SK-N-SH (cell line): ENCODE measurements around the gene PGAM2. TPM values are rescaled to one million over a fixed set of nuclear protein-coding genes. Genes with fewer than 3 reads are reported as not detected.

Experiments used
- CTCF ChIA-PET: fragments of 300-600, 350-600 bp; formaldehyde crosslinking; extraction: SDS; loops from one replicate; lab custom pipeline; 2021; lab: Yijun Ruan, JAX
- POLR2A ChIA-PET: fragments of 350-600 bp; sonication (Branson Sonifier 250); formaldehyde crosslinking; extraction: SDS; loops from one replicate; lab custom pipeline; 2020; ENCODE audit warnings: antibody characterized with exemption, inconsistent platforms; lab: Yijun Ruan, JAX
- DNase-seq: peaks from one replicate; pipeline ENCODE4 v3.0.0; 2012
- H2AFZ ChIP-seq: fragments of 200-600 bp; sonication (generic); 2 replicates; pipeline ENCODE4 v1.8.1; 2016; ENCODE audit warnings: antibody characterized with exemption, mild to moderate bottlenecking, low read depth
- H3F3A ChIP-seq: fragments of 200-600 bp; sonication (generic); replicated peaks from 2 replicates; pipeline ENCODE3; 2016; ENCODE audit warnings: antibody characterized with exemption, mild to moderate bottlenecking; ENCODE audit not compliant: insufficient read depth
- H3K27ac ChIP-seq, 2 experiments: fragments of 200-500 bp in 1 of 2; fragments of 200-600 bp in 1 of 2; sonication (Bioruptor generic) in 1 of 2; sonication (generic), shearing (Covaris generic) in 1 of 2; 2 replicates each; pipeline versions ENCODE4 v1.5.1 to v1.6.1; 2014 to 2016; ENCODE audit warnings: low read depth in 2 of 2, inconsistent platforms in 1 of 2, low read length in 1 of 2, mild to moderate bottlenecking in 1 of 2, mixed read lengths in 1 of 2
- H3K27me3 ChIP-seq: fragments of 200-600 bp; sonication (generic), shearing (Covaris generic); 2 replicates; pipeline ENCODE4 v1.6.1; 2016; ENCODE audit warnings: mixed run types; ENCODE audit not compliant: insufficient read depth
- H3K36me3 ChIP-seq, 2 experiments: fragments of 200-500 bp in 1 of 2; fragments of 200-600 bp in 1 of 2; sonication (Bioruptor generic) in 1 of 2; sonication (generic) in 1 of 2; replicated peaks in 1 of 2; 2 replicates each; pipeline versions ENCODE3 to v1.5.1; 2014 to 2016; ENCODE audit warnings: low read length in 1 of 2, mild to moderate bottlenecking in 1 of 2; ENCODE audit not compliant: insufficient read depth in 2 of 2, control insufficient read depth in 1 of 2
- H3K4me1 ChIP-seq, 2 experiments: fragments of 200-500 bp in 1 of 2; fragments of 200-600 bp in 1 of 2; sonication (Bioruptor generic) in 1 of 2; sonication (generic), shearing (Covaris generic) in 1 of 2; 2 replicates each; pipeline versions ENCODE4 v1.5.1 to v1.6.1; 2014 to 2016; ENCODE audit warnings: low read depth in 1 of 2, low read length in 1 of 2, mixed run types in 1 of 2; ENCODE audit not compliant: insufficient read depth in 2 of 2, control insufficient read depth in 1 of 2
- H3K4me2 ChIP-seq: fragments of 200-600 bp; sonication (generic), shearing (Covaris generic); 2 replicates; pipeline ENCODE4 v1.6.1; 2017; ENCODE audit warnings: mixed run types
- H3K4me3 ChIP-seq, 2 experiments: fragments of 200-500 bp in 1 of 2; fragments of 200-600 bp in 1 of 2; sonication (Bioruptor generic) in 1 of 2; sonication (generic), shearing (Covaris generic) in 1 of 2; 2 replicates each; pipeline versions ENCODE4 v1.5.1 to v1.8.1; 2014 to 2016; ENCODE audit warnings: low read depth in 2 of 2, inconsistent platforms in 1 of 2, low read length in 1 of 2, mild to moderate bottlenecking in 1 of 2, mixed read lengths in 1 of 2, moderate library complexity in 1 of 2
- H3K79me2 ChIP-seq: fragments of 200-600 bp; sonication (generic); 2 replicates; pipeline ENCODE4 v1.8.1; 2017; ENCODE audit warnings: mild to moderate bottlenecking; ENCODE audit not compliant: insufficient read depth
- H3K9ac ChIP-seq: fragments of 200-600 bp; sonication (generic); 2 replicates; pipeline ENCODE4 v1.6.1; 2017; ENCODE audit warnings: mixed run types
- H3K9me2 ChIP-seq: fragments of 200-600 bp; sonication (generic); 2 replicates; pipeline ENCODE4 v1.6.1; 2017; ENCODE audit warnings: mixed run types
- H3K9me3 ChIP-seq: fragments of 200-600 bp; sonication (generic); 2 replicates; pipeline ENCODE4 v1.6.1; 2017; ENCODE audit warnings: mixed run types, mild to moderate bottlenecking, moderate library complexity
- H4K20me1 ChIP-seq: fragments of 200-600 bp; sonication (generic); 2 replicates; pipeline ENCODE4 v1.6.1; 2017; ENCODE audit warnings: mild to moderate bottlenecking, mixed run types; ENCODE audit not compliant: insufficient read depth
- CHD2 ChIP-seq: fragments of 150-350 bp; IDR thresholded peaks from 2 replicates; pipeline ENCODE4 v1.6.1; 2018; ENCODE audit warnings: low read length; ENCODE audit not compliant: partially characterized antibody
- CTCF ChIP-seq: fragments of 200-600 bp; sonication (generic); IDR thresholded peaks from 2 replicates; pipeline ENCODE4 v1.6.1; 2017; ENCODE audit warnings: antibody characterized with exemption, mild to moderate bottlenecking, moderate library complexity
- ELF1 ChIP-seq: IDR thresholded peaks from 2 replicates; pipeline ENCODE4 v1.4.0; 2012
- EZH2phosphoT487 ChIP-seq: fragments of 200-600 bp; sonication (generic); IDR thresholded peaks from 2 replicates; pipeline ENCODE4 v1.6.1; 2017; ENCODE audit warnings: low read depth, mixed run types, mild to moderate bottlenecking, antibody characterized with exemption, moderate library complexity, borderline replicate concordance
- FOSL2 ChIP-seq: IDR thresholded peaks from 2 replicates; pipeline ENCODE4 v1.4.0; 2012; ENCODE audit warnings: low read depth, mild to moderate bottlenecking, moderate library complexity, borderline replicate concordance
- FOXM1 ChIP-seq: IDR thresholded peaks from 2 replicates; pipeline ENCODE4 v1.4.0; 2012; ENCODE audit warnings: low read depth, mild to moderate bottlenecking
- GATA2 ChIP-seq: sonication (generic); formaldehyde crosslinking; IDR thresholded peaks from 2 replicates; pipeline ENCODE4 v1.5.0; 2020; ENCODE audit warnings: mild to moderate bottlenecking, missing genetic modification reagents
- JUND ChIP-seq: IDR thresholded peaks from 2 replicates; pipeline ENCODE4 v1.4.0; 2012
- NFIC ChIP-seq: IDR thresholded peaks from 2 replicates; pipeline ENCODE4 v1.4.0; 2012; ENCODE audit warnings: borderline replicate concordance
- PBX3 ChIP-seq: IDR thresholded peaks from 2 replicates; pipeline ENCODE4; 2012
- POLR2AphosphoS5 ChIP-seq: IDR thresholded peaks from 2 replicates; pipeline ENCODE4 v1.6.1; 2012; ENCODE audit warnings: low read depth, low read length
- RCOR1 ChIP-seq: fragments of 150-350 bp; IDR thresholded peaks from 2 replicates; pipeline ENCODE4 v1.6.1; 2017; ENCODE audit warnings: antibody characterized with exemption, low read length
- RXRA ChIP-seq: IDR thresholded peaks from 2 replicates; pipeline ENCODE4 v1.4.0; 2012; ENCODE audit warnings: low read depth, mild to moderate bottlenecking, borderline replicate concordance
- TAF1 ChIP-seq: IDR thresholded peaks from 2 replicates; pipeline ENCODE4 v1.6.1; 2012; ENCODE audit warnings: low read depth, mild to moderate bottlenecking, low read length, moderate library complexity, borderline replicate concordance
- TCF12 ChIP-seq: IDR thresholded peaks from 2 replicates; pipeline ENCODE4 v1.4.0; 2012
- ZBTB33 ChIP-seq: IDR thresholded peaks from 2 replicates; pipeline ENCODE4 v1.4.0; 2012; ENCODE audit warnings: low read depth, borderline replicate concordance
- WGBS: methylation state at CpG from one replicate; pipeline ENCODE4 v1.1.6; 2017; ENCODE audit warnings: low lambda C conversion rate; 5-methylcytosine and 5-hydroxymethylcytosine counted together
- polyA plus RNA-seq, 3 experiments: library from polyadenylated mRNA; depleted of rRNA; stranded (reverse); fragments of >200 nt; gene quantifications; 2 replicates each; pipeline ENCODE4 v1.2.3, GENCODE V29; 2012
- TF ChIP-seq, protein P1 (sequence below): IDR thresholded peaks from 2 replicates; pipeline ENCODE4 v1.4.0; 2012; ENCODE audit warnings: low read depth, borderline replicate concordance

PGAM2 gene
- polyA plus RNA-seq, 1 of the 3 experiments (the other 2 are of a cell fraction), result 0.79 TPM

GRCh38 chr7:44082541-44083207 lies 17.3 kb upstream of the PGAM2 start (continued):
- TF ChIP-seq GATA2 (CRISPR knock-in tag) (no peak), TAF1 (peak; percentile 25; the same call in 1 of the 2 replicates), RXRA (no peak), JUND (no peak), ZBTB33 (no peak), CHD2 (peak; percentile 12), PBX3 (peak; percentile 2; the same call in 1 of the 2 replicates), POLR2AphosphoS5 (peak; percentile 92)

DNA sequence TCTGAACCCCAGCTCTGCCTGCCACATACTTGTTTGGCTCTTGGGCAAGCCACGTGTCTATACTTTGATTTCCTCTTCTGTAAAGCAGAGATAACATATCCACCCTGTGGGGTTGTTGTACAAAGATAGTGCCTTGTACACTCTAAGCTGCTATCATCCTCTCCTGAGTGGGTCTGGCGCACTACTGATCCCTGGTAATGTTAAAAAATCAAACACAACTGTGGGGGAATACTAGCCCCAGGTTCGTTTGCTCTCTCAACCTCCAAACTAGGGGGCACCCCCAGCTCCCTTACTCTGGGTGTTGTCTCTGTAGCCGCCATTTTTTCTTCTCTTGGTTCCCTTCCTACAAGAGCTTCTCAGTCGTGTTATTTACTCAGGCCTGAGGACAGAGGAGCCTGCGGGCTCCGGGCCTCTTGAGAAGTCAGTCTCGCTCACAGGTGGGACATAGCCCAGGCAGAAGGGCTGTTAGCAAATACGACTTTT lies 15.9 kb upstream of the PGAM2 start:
- peaks cover 14% of the 10 kb centered on the region for H3F3A ChIP-seq
- no peak for DNase-seq
- peak overlapping the region; percentile 13 to 84; a peak in 3 of 4 replicates for H3K27ac ChIP-seq
- H3K4me2 ChIP-seq, result peak overlapping the region; percentile 95
- H3K27me3 ChIP-seq, result no peaks in the 10 kb centered on the region
- no peak overlapping the region for H2AFZ ChIP-seq
- peaks cover 7 to 14% of the 10 kb centered on the region in 2 experiments for H3K4me1 ChIP-seq
- H3K9ac ChIP-seq, result peak overlapping the region; percentile 93
- H3K9me3 ChIP-seq, result no peaks in the 10 kb centered on the region
- 57% methylated on average over 9 of the region's 9 CpGs for WGBS
- ChIA-PET CTCF (interaction anchor here (0.9 to 2.6 kb wide), 9 partner anchors 9 to 160 kb away, joined by 3 to 18 read pairs (median 4); partner anchors contain the start of gene YKT6), POLR2A (interaction anchor here (1.5 to 2.1 kb wide), 4 partner anchors 9 to 120 kb away, joined by 4 to 7 read pairs (median 5); partner anchors contain the start of genes PGAM2 and YKT6)
- TF ChIP-seq ZBTB33 (no peak), ELF1 (no peak), FOXM1 (no peak), TCF12 (no peak), EZH2phosphoT487 (no peak), POLR2AphosphoS5 (no peak), GATA2 (CRISPR knock-in tag) (no peak), RXRA (no peak), NFIC (no peak), RCOR1 (no peak), CTCF (no peak), FOSL2 (no peak)
- TF ChIP-seq, protein P1, sequence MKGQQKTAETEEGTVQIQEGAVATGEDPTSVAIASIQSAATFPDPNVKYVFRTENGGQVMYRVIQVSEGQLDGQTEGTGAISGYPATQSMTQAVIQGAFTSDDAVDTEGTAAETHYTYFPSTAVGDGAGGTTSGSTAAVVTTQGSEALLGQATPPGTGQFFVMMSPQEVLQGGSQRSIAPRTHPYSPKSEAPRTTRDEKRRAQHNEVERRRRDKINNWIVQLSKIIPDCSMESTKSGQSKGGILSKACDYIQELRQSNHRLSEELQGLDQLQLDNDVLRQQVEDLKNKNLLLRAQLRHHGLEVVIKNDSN, result no peak
- peaks cover 16 to 45% of the 10 kb centered on the region in 2 experiments for H3K36me3 ChIP-seq
- H3K79me2 ChIP-seq, result peaks cover 21% of the 10 kb centered on the region
- H3K9me2 ChIP-seq, result no peaks in the 10 kb centered on the region
- no peaks in the 10 kb centered on the region for H4K20me1 ChIP-seq
- H3K4me3 ChIP-seq, result peak overlapping the region; percentile 83 to 84
